HG03139 (cell line): Measurements from ENCODE around the gene HCN1.
"Not testable (repeated sequence)": the region's sequence is repeated elsewhere in the genome, so short reads cannot be mapped to it uniquely, and the experiment has no call there.

Source experiments
- ATAC-seq: cut with Tn5 transposase; IDR thresholded peaks from one replicate; pipeline ENCODE4 v1.9.1; 2021; ENCODE audit not compliant: unreplicated experiment

The HCN1 gene

DNA sequence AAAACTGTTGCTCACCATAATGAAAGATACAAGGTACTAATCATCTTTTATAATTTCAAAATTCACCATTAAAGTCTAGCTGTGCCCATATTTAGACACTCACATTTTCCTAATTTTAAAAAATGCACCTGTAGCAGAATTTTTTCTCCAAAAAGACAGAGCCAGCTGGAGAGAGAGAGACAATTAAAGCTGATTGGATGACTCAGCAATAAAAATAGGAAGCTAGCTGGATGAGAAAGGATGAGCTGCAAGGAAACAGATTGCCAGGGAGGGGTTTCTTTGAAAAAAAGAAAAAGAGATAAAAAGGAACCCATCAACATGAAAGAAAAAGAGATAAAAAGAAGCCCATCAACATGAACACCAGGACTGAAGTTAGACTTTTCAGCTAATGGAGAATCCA, 73.8 kb downstream of the HCN1 start:
- no peak for ATAC-seq

DNA sequence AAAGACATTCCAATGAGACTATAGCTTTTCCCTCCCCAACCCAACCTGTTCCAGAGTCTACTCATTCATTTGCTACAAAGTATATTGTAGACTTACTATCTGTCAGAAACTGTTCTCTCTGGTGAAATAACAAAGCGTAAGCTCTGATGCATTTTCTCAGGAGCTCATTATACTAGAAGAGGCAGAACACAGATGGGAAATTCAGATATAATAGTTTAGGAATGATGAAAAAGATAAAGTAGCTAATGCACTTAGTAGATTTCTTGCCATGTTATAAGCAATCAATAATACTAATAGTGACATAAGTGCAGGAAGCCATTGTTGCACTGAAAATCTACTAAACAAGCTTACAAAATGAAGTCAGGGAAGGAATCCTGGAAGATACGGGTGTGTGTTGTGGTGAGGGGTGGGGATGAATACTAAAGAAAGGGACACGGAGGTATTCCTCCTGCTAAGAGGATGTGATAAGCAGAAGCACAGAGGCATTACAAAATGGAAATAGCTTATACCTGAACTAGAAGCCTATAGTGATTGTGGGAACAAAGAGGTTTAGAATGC, 78.2 kb downstream of the HCN1 start:
- ATAC-seq: no peak

DNA sequence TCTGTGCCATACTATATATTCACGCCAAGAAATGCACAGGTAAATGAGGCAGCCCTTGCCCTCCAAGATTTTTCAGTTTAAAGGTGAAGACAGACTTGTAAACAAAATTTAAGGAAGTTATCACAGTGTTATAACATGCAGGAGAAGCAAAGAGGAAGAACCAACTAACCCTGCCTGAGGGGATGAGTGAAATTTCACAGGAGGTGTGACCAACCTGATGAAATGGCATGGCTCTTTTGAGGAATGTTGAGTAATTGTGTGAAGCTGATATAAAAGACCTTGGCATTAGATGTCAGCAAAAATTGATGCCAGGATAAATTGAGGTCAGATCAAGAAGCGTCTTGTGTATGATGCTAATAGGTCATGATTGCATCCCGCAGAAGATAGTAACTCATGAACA, 86.5 kb downstream of the HCN1 start:
- no peak for ATAC-seq

- no peak for ATAC-seq
Observed at GRCh38 chr5:45604092-45604491, 92.1 kb downstream of the HCN1 start.

- ATAC-seq: no peak
Observed at GRCh38 chr5:45601424-45601823, 94.8 kb downstream of the HCN1 start.

DNA sequence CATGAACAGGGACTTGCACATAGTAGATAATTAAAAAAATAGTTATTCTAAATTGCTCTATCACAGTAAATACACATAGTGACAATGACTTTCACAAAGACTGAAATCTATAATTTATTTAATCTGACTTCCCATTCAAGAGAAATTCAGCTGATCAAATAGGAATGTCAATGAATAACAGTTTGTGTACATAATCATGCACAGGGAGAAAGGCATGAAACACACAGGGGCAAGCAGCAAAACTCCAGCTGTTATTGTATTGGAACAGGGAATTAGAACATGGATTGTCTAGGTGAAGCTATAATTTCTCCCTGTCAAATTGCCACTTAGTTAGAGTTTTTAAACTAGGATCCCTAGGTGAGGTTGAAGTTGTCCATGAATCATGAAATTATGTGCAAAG, 99.9 kb downstream of the HCN1 start:
- no peak for ATAC-seq

- not testable (repeated sequence) for ATAC-seq
Observed at GRCh38 chr5:45586001-45586400, 110.2 kb downstream of the HCN1 start.

DNA sequence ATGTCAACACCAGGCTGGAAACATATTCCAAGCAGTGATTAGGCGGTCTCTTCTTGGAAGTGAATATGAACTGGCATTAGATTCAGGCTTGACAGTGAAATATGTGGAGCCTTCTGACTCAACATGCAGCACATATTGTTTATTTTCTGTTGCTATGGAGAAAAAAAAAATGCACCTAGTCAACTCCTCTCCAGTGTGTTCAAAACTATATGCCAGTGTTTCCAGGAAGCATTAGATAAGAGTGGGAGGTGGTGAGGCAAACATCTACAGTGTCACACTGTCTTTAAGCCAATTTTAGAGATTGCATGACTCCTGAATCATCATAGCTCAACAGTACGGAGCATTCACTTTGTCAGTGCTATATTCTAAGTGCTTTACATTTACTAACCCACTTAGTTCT, 117.9 kb downstream of the HCN1 start:
- ATAC-seq: no peak

- ATAC-seq: no peak
Observed at GRCh38 chr5:45568813-45569212, 127.4 kb downstream of the HCN1 start.

DNA sequence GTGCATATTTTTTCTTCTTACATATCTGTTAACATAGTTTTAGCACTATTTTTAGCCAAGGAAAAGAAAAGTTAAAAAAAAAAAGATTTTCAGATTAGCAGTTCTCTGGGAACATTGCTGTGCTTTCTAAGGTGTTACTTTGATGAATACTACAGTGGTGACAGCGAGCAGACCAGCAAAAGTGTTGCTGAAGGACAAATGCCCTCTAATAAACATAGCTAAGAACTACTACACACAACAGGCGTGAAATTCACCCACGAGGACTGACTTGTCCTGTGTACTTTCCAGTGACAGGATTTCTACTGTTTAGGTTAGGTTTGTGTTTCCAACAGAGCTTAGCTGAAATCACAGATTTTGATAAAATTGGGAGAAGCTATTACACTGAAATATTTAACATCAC, 153.8 kb downstream of the HCN1 start:
- no peak for ATAC-seq

DNA sequence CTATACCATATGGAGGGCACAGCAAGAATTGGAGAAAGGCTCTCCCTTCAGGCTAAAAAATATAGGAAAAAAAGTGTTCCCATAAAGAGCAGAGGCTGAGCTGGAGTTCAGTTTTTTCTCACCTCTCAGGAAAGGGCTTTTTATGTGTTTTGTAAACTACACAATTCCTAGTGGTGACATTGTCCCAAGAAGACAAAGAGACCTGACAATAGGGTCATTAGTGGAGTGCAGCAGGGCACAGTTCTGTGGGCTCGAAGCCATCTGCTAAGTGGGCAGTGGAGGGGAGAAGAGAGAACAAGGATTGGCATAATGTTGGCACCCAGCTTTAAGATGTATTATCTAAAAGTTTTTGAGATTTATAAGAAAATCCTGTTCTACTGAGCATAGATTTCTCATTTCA, 162.5 kb downstream of the HCN1 start:
- ATAC-seq: no peak

DNA sequence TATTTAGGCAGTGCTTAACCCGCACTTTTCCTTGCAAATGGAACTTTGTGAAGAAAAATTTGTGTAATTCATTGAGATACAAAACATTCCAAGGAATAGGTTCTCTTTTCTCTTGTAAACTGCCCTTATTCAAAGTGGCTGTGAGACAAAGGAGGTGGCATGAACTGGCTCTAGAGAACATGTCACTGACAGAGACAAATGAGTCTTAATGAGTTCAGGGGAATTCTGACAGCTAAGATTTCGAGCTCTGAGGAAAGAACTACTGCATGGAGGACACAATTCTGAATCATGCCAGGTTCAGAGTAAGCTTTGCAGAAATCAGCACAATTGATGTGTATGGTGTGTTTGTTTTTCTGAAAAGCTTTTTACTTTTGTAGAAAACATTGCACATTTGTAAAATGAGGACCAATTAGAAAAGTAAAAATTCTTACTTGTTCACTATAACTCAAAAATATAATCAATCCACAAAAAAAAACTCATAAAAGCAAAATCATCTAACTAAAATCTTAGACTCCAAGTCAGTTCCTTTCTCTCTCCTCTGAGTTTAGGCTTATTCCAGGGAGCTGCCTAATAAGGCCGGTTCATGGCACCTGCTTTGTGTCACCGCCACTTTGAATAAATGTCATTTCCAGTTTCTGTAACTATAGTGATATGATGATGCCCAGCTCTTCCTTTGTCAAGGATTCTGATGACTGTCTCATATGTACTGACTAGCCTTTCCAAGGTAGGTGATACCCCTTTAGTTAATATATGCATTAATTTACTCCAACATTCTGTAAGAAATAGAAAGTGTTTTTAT, 163.2 kb downstream of the HCN1 start:
- ATAC-seq: no peak

DNA sequence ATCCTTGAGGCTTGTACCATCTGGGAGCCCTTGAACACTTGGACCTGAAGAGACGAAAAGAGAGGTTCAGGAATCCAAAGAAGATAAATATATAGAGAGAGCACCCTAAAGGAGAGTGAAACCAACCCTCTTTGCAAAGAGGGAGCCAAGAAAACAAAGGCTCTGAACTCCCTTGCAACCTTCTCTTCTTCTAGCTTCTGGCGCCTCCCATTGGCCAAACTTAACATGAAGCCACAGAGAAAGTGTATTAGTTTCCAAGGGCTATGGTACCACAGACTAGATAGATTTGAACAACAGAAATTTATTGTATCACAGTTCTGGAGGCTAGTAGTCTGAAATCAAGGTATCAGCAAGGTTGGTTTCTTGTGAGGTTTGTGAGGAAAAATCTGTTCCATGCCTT, 175.1 kb downstream of the HCN1 start:
- ATAC-seq: no peak

GRCh38 chr5:45512521-45512920, 183.7 kb downstream of the HCN1 start:
- ATAC-seq: no peak

DNA sequence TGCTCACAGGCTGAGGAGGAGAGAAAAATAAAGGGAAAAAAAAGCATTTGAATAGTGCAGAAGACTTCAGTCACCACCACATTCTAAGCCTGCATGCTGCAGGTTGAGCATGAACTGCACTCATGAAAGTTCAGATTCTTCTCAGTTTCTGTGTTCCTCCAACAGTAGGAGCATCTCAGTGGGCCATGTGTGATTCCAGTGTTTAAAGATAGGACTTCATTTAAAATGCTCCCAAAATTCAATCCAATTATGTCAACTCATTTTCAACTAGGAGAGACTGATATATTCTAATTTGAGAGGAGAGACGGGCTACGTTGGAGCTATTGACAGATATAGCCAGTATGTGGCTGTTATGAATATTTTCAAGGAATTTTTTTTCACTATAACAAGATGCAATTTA, 186.8 kb downstream of the HCN1 start:
- no peak for ATAC-seq

- no peak for ATAC-seq
Observed at GRCh38 chr5:45508135-45508534, 188.0 kb downstream of the HCN1 start.

DNA sequence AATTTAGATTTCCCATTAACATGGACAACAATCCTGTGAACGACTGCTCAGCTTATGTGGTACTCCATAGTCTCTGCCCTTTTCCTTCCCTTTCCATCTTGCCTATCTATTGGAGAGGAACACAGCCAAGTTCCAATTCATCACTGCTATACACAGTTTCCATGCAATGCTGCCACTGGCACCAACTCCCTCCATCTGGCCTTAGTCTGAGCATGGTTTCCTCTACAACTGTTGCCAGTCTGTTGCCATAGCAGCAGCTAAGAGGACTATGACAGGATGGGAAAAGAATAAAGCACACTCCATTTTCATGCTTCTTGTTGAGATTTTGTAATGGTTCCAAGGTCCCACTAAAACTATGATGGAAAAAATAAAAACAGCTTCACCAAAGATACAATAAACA, 189.0 kb downstream of the HCN1 start:
- ATAC-seq: no peak

- ATAC-seq: not testable (repeated sequence)
Observed at GRCh38 chr5:45499006-45499405, 197.2 kb downstream of the HCN1 start.

DNA sequence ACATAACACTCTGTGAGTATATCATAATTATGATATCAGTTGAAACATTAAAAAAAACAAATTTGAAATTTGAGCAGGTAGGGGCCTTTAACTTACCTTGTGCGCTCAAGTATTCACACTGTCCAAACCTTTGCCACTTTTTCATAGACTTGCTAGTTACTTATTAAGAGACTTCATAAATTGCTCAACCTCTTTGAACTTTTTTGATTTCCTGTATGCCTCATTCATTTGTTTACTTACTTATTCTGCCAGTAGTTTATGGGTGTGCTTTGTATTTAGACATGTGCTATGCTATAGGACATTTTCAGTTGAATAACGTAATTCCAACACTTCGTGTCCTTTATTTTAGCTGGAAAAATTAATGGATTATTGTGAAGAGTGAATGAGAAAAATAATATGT, 204.8 kb downstream of the HCN1 start:
- ATAC-seq: no peak

- no peak for ATAC-seq
Observed at GRCh38 chr5:45484781-45485180, 211.4 kb downstream of the HCN1 start.

DNA sequence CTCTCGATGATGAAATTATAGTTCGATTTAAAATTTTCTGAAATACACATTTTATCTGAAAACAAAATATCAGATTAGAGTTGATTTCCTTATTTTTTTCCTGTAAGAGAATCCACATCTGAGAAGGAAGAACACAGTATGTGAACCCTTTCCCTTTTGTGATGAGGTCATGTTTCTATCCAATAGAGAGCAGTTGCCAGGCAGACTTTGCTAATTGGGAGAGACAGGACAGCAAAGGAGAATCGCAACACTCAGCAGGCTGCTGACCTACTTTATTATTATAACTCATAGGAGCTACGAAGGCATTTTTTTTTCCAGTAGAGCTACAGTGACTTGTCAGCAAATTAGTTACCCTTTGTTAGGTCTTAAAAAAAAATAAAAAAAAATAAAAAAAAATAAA, 242.1 kb downstream of the HCN1 start:
- no peak for ATAC-seq

DNA sequence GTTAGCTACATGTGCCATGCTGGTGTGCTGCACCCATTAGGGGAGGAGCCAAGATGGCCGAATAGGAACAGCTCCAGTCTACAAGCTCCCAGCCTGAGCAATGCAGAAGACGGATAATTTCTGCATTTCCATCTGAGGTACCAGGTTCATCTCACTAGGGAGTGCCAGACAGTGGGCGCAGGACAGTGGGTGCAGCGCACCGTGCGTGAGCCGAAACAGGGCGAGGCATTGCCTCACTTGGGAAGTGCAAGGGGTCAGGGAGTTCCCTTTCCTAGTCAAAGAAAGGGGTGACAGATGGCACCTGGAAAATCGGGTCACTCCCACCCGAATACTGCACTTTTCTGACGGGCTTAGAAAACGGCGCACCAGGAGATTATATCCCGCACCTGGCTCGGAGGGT, 251.3 kb downstream of the HCN1 start:
- ATAC-seq: not testable (repeated sequence)

GRCh38 chr5:45440466-45440865, 255.7 kb downstream of the HCN1 start:
- no peak for ATAC-seq
